ENCODE data around the gene PRKACA. TPM values are rescaled to one million over a fixed set of nuclear protein-coding genes. Genes with fewer than 3 reads are reported as not detected.

PRKACA gene
- polyA plus RNA-seq, 2 of the 4 experiments (the other 2 are of a cell fraction), result 10.0 to 40.9 TPM

GRCh38 chr19:14088634-14089411 lies 28.7 kb downstream of the PRKACA start:
- TF ChIP-seq, protein P1, sequence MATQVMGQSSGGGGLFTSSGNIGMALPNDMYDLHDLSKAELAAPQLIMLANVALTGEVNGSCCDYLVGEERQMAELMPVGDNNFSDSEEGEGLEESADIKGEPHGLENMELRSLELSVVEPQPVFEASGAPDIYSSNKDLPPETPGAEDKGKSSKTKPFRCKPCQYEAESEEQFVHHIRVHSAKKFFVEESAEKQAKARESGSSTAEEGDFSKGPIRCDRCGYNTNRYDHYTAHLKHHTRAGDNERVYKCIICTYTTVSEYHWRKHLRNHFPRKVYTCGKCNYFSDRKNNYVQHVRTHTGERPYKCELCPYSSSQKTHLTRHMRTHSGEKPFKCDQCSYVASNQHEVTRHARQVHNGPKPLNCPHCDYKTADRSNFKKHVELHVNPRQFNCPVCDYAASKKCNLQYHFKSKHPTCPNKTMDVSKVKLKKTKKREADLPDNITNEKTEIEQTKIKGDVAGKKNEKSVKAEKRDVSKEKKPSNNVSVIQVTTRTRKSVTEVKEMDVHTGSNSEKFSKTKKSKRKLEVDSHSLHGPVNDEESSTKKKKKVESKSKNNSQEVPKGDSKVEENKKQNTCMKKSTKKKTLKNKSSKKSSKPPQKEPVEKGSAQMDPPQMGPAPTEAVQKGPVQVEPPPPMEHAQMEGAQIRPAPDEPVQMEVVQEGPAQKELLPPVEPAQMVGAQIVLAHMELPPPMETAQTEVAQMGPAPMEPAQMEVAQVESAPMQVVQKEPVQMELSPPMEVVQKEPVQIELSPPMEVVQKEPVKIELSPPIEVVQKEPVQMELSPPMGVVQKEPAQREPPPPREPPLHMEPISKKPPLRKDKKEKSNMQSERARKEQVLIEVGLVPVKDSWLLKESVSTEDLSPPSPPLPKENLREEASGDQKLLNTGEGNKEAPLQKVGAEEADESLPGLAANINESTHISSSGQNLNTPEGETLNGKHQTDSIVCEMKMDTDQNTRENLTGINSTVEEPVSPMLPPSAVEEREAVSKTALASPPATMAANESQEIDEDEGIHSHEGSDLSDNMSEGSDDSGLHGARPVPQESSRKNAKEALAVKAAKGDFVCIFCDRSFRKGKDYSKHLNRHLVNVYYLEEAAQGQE (IDR thresholded peaks at IDR 0.05), result no peak
- no peak for TF ChIP-seq HOXB5 (CRISPR knock-in tag; IDR thresholded peaks at IDR 0.05)
- TF ChIP-seq ATOH8 (CRISPR knock-in tag; IDR thresholded peaks at IDR 0.05; ENCODE audit: low read depth), result no peak
- no peak for TF ChIP-seq POLR2AphosphoS2 (conservative IDR thresholded peaks at IDR 0.05; ENCODE audit: low read length)
- TF ChIP-seq, protein P2, sequence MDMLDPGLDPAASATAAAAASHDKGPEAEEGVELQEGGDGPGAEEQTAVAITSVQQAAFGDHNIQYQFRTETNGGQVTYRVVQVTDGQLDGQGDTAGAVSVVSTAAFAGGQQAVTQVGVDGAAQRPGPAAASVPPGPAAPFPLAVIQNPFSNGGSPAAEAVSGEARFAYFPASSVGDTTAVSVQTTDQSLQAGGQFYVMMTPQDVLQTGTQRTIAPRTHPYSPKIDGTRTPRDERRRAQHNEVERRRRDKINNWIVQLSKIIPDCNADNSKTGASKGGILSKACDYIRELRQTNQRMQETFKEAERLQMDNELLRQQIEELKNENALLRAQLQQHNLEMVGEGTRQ (IDR thresholded peaks at IDR 0.05), result no peak
- TF ChIP-seq RNF2 (IDR thresholded peaks at IDR 0.05; ENCODE audit: borderline replicate concordance, low read depth), result no peak
- no peak for TF ChIP-seq EHMT2 (IDR thresholded peaks at IDR 0.05; ENCODE audit: low read depth)
- no peak for TF ChIP-seq TFCP2L1 (CRISPR knock-in tag; IDR thresholded peaks at IDR 0.05)
- TF ChIP-seq EHF (CRISPR knock-in tag; IDR thresholded peaks at IDR 0.05), result no peak
- TF ChIP-seq JUNB (IDR thresholded peaks at IDR 0.05), result no peak
- no peak for TF ChIP-seq MAX (IDR thresholded peaks at IDR 0.05)
- no peak for TF ChIP-seq CBX2 (IDR thresholded peaks at IDR 0.05; ENCODE audit: borderline replicate concordance, low read depth)
- TF ChIP-seq RCOR1 (IDR thresholded peaks at IDR 0.05; ENCODE audit: low read depth, low read length), result no peak
- no peak for TF ChIP-seq RARB (CRISPR knock-in tag; IDR thresholded peaks at IDR 0.05)
- TF ChIP-seq HOXA7 (CRISPR knock-in tag; IDR thresholded peaks at IDR 0.05), result no peak
- TF ChIP-seq PHF8 (IDR thresholded peaks at IDR 0.05; ENCODE audit: borderline replicate concordance, low read depth), result no peak
- no peak for TF ChIP-seq ZC3H11A (IDR thresholded peaks at IDR 0.05)
- TF ChIP-seq HEYL (CRISPR knock-in tag; IDR thresholded peaks at IDR 0.05), result no peak
- ChIA-PET CTCF (interaction anchor here (0.6 to 1.7 kb wide), 7 partner anchors 15 to 114 kb away, joined by 3 to 6 read pairs (median 3); partner anchors contain the start of genes ASF1B and MISP3), POLR2A (no interaction called here)
- no peak for ATAC-seq
- Histone ChIP-seq H3K9me3 (peaks cover 11% of the 10 kb centered on the region), H3K27ac (peak overlapping the region in 1 of 2 experiments; percentile 99; a peak in 4 of 6 replicates), H3K4me2 (peak overlapping the region; percentile 76), H3K4me1 (0 out of 3 replicates have a peak, but pooled peaks cover 4% of the 10 kb centered on the region), H3K4me3 (peak overlapping the region; percentile 87)
- DNase-seq (ENCODE audit: low read depth in 1 of 2, low spot score in 1 of 2), result no peak
- FAIRE-seq, result no peak
- WGBS (ENCODE audit: missing lambda C conversion rate), result 90% methylated on average over 21 of the region's 30 CpGs

GRCh38 chr19:14086098-14086497 lies 31.5 kb downstream of the PRKACA start:
- WGBS (ENCODE audit: missing lambda C conversion rate), result 89% methylated on average over 5 of the region's 5 CpGs
- no peak overlapping the region for H3K4me3 ChIP-seq
- ChIA-PET CTCF (interaction anchor here (2.8 to 6.0 kb wide), 2 partner anchors 11 to 14 kb away, joined by 9 to 38 read pairs; partner anchors contain the start of gene MISP3), POLR2A (no interaction called here)
- TF ChIP-seq HMGXB4 (CRISPR knock-in tag; IDR thresholded peaks at IDR 0.05; ENCODE audit: borderline replicate concordance) (no peak), PHF8 (IDR thresholded peaks at IDR 0.05; ENCODE audit: borderline replicate concordance, low read depth) (no peak), ZC3H11A (IDR thresholded peaks at IDR 0.05) (no peak), KDM1A (IDR thresholded peaks at IDR 0.05; ENCODE audit: low read depth) (no peak), HES2 (IDR thresholded peaks at IDR 0.05) (no peak), EHF (CRISPR knock-in tag; IDR thresholded peaks at IDR 0.05) (no peak), JUNB (IDR thresholded peaks at IDR 0.05) (no peak), NFE2L2 (conservative IDR thresholded peaks at IDR 0.05; ENCODE audit: low read length) (no peak), FOSB (CRISPR knock-in tag; IDR thresholded peaks at IDR 0.05) (no peak)
- no peak overlapping the region for H3K27ac ChIP-seq
- no peak for DNase-seq (ENCODE audit: low read depth in 1 of 2, low spot score in 1 of 2)
- no peak overlapping the region for H3K4me2 ChIP-seq
- FAIRE-seq, result no peak
- ATAC-seq, result no peak
- 0 out of 3 replicates have a peak, but pooled peaks cover 3% of the 10 kb centered on the region for H3K4me1 ChIP-seq
- no peaks in the 10 kb centered on the region for H3K9me3 ChIP-seq

Measured in A549 (cell line).